Stimulated activated effector memory CD8-positive, alpha-beta T cell treated with anti-CD3 and anti-CD28 coated beads, Interleukin-12 subunit alpha, Interleukin-12 subunit beta, amount 100 ng/mL, for 72 hours (primary cell): Measurements from ENCODE around the gene AURKB.

Experiments used
- ATAC-seq: fragments of 150-1000 bp; cut with Tn5 transposase; 2 replicates; pipeline ENCODE4 v1.10.0; 2021
- DNase-seq, 2 donors: peaks; one replicate each; pipeline ENCODE4 v3.0.0; 2021 to 2022; ENCODE audit warnings: low spot score in 2 of 2
- H3K27ac Mint-ChIP-seq: one replicate; pipeline ENCODE4 v1.8.0; 2022; ENCODE audit warnings: mild to moderate bottlenecking, mixed read lengths
- H3K36me3 Mint-ChIP-seq: one replicate; pipeline ENCODE4 v1.8.0; 2022; ENCODE audit warnings: mild to moderate bottlenecking, mixed read lengths
- H3K4me1 Mint-ChIP-seq: one replicate; pipeline ENCODE4 v1.8.0; 2022; ENCODE audit warnings: mixed read lengths
- H3K4me3 Mint-ChIP-seq: one replicate; pipeline ENCODE4 v1.8.0; 2022; ENCODE audit warnings: mild to moderate bottlenecking, mixed read lengths
- H3K9me3 Mint-ChIP-seq: one replicate; pipeline ENCODE4 v1.8.0; 2022; ENCODE audit warnings: mixed read lengths

The AURKB gene

DNA sequence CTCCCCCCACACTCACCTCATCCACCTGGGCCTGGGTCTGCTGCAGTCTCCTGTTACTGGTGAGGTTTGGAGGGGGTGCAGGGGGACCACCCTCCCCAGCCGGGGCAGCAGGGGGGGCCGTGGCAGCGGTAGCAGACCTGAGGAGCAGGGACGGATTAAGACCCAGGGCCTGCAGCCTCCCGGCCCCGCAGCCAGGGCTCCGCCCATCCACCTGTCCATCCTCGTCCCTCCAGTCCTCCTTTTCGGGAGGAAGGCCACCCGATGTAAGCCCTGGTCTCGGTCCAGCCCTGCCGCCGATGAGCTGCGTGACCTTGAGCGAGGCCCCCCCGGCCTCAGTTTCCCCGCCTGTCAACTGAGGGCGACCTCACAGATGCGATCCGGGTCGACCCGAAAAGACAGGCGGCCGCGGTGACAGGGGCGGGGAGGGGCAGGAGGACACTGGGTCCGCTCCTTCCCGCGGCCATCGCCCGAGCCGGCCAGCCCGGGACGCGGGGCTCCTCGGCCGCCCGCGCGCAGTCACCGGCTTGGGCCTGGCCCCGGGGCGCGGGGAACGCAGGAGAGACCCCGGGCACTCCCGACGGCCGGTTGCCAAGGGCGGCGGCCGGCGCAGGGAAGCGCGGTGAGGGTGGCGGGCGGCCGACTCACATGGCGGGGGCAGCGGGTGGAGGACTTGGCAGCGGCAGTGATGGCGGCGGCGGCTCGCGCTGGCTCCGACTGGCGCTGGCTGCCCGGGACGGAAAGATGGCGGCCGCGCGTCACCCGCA, 48.0 kb downstream of the AURKB start, which contains the start of gene VAMP2:
Gene VAMP2, minus strand, starts transcription at position 716 of the 764 bp plus-strand sequence. Its CDS starts 69 bp downstream, at position 647.
- no peaks in the 10 kb centered on the region for H3K9me3 Mint-ChIP-seq
- ATAC-seq: peak; percentile 73
- peak within 1 kb of the TSS; percentile 98 for H3K27ac Mint-ChIP-seq
- H3K4me3 Mint-ChIP-seq: peak within 1 kb of the TSS; percentile 81
- H3K36me3 Mint-ChIP-seq: peaks cover 52% of the 10 kb centered on the region
- DNase-seq: peak; percentile 86 to 90
- H3K4me1 Mint-ChIP-seq: peaks cover 61% of the 10 kb centered on the region

DNA sequence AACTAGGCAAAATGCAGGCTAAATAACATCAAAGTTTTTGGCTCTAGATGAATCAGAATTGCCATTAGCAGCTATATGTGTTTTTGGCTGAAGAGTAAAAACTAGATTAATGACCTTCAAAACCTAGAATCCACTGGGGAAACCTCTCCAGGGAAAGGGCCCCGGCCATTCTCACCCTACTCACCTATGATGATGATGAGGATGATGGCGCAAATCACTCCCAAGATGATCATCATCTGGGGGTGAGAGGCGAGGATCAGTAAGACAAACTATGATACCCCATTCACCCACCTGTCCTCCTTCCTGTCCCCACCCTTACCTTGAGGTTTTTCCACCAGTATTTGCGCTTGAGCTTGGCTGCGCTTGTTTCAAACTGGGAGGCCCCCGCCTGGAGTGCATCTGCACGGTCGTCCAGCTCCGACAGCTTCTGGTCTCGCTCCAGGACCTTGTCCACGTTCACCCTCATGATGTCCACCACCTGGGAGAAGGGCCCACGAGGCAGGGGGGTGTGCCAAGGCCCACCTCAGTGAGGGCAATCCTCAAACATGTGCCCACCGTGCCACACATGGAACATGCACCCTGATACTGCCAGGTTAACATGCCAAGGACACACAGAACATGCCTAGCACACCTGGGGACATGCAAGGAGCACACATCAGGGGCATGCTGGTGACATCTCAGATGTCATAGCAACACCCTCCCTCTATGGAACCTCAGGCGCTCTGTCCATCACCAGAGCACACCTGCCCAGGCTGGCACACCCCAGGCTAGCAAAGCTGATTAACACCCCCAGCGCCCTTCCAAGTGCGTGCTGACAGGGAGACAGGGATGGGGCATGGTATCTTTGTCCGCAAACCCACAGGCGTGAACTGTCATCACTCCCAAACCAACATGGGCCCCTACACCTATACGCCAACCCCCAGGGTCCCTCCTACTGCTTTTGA, 48.8 kb downstream of the AURKB start:
- peaks cover 61% of the 10 kb centered on the region for H3K4me1 Mint-ChIP-seq
- peak overlapping the region; percentile 81 for H3K4me3 Mint-ChIP-seq
- ATAC-seq (no peak), DNase-seq (peak in 1 of 2 donors; percentile 48)
- peak overlapping the region; percentile 98 for H3K27ac Mint-ChIP-seq
- no peaks in the 10 kb centered on the region for H3K9me3 Mint-ChIP-seq
- peaks cover 52% of the 10 kb centered on the region for H3K36me3 Mint-ChIP-seq

DNA sequence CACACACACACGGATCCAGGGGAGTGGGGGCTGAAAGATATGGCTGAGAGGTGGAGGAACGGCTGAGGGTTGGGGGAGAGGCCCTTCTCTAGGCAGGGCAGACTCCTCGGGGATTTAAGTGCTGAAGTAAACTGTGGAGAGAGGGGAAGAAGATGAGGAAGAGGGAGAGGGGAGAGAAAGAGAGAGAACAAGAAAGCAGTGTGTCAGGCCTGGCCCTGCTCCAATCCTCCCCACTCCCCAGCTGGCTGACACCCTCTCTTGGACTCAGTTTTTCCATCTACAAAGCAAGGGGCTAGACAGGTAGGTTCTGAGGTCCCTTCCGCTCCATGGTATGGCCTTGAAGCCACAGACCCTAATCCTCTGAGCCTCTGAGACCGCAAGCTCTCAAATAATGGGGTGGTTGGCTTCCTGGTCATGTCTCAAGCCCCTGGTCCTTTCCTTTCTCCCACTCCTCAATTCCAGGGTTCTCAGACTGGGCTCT, 49.6 kb downstream of the AURKB start:
- no peak for ATAC-seq
- Mint-ChIP-seq H3K4me3 (peak overlapping the region; percentile 81), H3K9me3 (no peaks in the 10 kb centered on the region), H3K4me1 (peaks cover 61% of the 10 kb centered on the region), H3K27ac (peak overlapping the region; percentile 98), H3K36me3 (peaks cover 52% of the 10 kb centered on the region)
- peak in 1 of 2 donors; percentile 50 for DNase-seq

DNA sequence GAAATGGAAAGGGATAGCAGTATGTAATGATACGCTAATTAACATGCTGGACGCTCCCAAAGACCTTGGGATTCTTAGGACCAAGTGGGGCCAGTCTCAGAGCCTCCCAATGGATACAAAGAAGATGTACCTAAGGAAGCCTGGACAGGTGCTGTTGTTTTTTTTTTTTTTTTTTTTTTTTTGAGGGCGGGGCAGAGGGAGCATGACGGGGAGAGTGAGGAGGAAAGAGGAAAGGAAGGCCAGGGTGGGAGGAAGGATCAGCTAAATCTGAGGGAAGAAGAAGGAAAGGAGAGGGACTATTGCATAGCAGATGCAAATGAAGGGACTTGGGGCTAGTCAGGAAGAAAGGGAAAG, 50.2 kb downstream of the AURKB start:
- no peak for ATAC-seq
- no peaks in the 10 kb centered on the region for H3K9me3 Mint-ChIP-seq
- H3K36me3 Mint-ChIP-seq: peaks cover 52% of the 10 kb centered on the region
- H3K27ac Mint-ChIP-seq: peak overlapping the region; percentile 98
- H3K4me3 Mint-ChIP-seq: peak overlapping the region; percentile 81
- H3K4me1 Mint-ChIP-seq: peaks cover 61% of the 10 kb centered on the region
- DNase-seq: no peak

DNA sequence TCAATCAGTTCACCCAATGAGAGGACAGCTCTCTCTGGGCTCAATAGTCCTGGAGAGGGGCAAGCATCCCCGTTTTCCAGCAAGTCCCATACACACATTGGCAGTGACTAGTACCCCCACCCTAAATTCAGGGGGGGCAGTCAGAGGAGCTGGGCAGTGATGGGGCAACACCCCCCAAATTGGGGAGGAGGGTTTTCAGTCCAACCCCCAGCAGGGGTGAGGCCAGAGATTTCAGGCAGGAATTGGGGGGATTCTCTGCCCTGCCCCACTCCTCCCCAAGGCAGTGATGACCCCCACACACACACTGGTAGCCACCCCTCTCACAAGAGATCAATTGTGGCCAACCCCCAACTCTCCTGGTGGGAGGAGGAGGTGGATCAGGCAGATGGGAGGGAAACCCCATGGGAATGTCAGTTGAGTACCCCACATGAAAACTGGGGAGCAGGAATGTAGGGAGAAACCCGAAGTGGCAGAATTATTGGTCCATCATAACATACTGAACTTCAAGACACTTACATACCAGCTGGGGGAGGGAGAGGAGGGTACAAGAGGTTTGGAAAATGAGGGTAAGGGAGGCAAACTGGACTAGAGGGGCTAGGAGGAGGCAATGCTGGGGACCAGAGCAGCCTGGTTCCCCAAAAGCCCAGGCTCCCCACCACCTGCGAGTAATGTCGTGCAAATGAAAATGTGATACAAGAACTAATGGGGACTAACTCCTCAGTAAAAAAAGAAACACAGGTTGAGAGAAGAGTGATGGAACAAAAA, 50.7 kb downstream of the AURKB start:
- no peak for DNase-seq
- H3K27ac Mint-ChIP-seq: peak overlapping the region; percentile 98
- H3K4me3 Mint-ChIP-seq: peak overlapping the region; percentile 81
- no peak for ATAC-seq
- peaks cover 55% of the 10 kb centered on the region for H3K4me1 Mint-ChIP-seq
- no peaks in the 10 kb centered on the region for H3K9me3 Mint-ChIP-seq
- peaks cover 52% of the 10 kb centered on the region for H3K36me3 Mint-ChIP-seq

DNA sequence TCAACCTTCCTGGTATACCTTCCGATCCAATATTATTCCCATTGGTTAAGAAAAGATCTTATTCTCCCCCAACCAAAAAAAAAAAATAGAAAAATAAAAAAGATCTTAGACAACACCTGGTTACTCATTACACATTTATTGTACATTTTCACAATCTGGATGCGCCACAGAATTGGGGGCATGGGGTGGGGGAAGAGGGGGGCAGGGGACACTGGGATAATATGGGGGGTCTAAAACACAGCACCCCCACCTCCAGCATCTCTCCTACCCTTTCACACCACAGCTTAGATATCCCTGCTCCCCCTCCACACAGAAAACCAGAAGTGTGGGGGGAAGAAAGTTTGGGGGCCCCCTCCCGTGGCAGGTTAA, 51.4 kb downstream of the AURKB start:
- Mint-ChIP-seq H3K4me1 (peaks cover 49% of the 10 kb centered on the region), H3K27ac (peak overlapping the region; percentile 88), H3K4me3 (peak overlapping the region; percentile 81), H3K9me3 (no peaks in the 10 kb centered on the region), H3K36me3 (peaks cover 52% of the 10 kb centered on the region)
- DNase-seq (no peak), ATAC-seq (no peak)

DNA sequence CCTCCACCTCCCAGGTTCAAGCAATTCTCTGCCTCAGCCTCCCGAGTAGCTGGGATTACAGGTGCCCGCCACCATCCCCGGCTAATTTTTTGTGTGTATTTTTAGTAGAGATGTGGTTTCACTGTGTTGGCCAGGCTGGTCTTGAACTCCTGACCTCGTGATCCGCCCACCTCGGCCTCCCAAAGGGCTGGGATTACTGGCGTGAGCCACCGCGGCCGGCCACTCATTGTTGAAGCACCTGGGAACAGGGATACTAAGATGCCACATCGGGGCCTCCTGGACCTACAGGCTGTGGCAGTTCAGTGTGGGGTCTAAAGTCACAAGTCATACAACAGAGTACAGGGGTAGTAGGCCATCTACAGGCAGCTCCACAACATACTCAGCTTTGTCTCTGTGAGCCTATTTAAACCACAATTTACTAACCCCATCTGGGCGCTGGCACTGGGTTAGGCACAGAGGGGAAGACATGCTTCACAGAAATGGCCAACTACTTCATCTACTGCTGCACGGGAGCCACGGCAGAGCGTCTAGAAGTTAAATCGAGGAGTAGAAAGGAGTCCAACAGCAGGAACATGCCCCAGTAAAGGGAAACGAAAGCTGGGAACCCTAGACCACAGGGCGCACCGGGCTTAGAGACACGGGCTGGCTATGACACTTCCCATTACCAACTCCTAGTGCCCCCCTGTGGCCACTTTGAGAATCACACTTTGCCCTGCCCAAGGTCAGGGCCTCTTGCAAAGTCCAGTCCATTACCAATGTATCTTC, 51.9 kb downstream of the AURKB start:
- DNase-seq (peak; percentile 87 to 95), ATAC-seq (peak; percentile 6)
- Mint-ChIP-seq H3K4me3 (peak overlapping the region; percentile 81), H3K4me1 (peaks cover 43% of the 10 kb centered on the region), H3K9me3 (no peaks in the 10 kb centered on the region), H3K36me3 (peaks cover 52% of the 10 kb centered on the region), H3K27ac (peak overlapping the region; percentile 88)

DNA sequence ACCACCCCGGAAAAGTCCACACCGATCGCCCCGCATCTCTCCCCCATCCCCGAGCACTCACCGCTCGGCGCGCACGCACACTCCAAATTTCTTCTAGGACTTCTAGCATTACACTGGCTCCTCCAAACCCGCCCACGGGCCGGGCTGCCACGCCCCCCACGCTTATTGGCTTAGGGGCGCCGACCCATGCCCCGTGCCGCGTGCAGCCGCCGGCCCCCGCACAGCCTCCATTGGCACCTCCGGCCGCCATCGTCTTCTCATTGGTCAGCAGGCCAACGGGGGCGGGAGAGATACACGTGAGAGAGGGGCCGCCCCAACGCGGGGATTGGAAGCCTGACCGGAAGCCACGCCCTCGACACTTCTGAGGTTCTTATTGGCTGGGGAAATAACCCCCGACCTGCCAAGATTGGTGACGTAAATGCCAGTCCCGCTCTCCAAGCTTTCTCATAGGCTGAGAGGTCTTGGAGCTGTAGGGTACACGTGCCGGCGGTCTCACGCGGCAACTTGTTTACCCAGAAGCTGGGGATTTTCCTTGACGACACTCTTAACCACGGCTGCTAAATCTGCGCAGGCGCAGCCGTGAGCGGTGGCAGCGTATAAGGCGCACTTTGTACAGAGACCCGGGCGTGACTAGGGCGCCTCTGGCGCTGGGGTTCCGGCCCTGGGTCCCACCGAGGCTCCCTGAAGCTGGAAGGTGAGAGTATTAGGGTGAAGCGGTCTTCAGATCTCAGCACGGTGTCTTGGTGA, 54.0 kb downstream of the AURKB start:
- no peak overlapping the region for H3K27ac Mint-ChIP-seq
- H3K36me3 Mint-ChIP-seq: peaks cover 37% of the 10 kb centered on the region
- no peak overlapping the region for H3K4me3 Mint-ChIP-seq
- H3K4me1 Mint-ChIP-seq: peaks cover 38% of the 10 kb centered on the region
- no peaks in the 10 kb centered on the region for H3K9me3 Mint-ChIP-seq
- ATAC-seq: peak; percentile 85
- peak; percentile 98 to 100 for DNase-seq

DNA sequence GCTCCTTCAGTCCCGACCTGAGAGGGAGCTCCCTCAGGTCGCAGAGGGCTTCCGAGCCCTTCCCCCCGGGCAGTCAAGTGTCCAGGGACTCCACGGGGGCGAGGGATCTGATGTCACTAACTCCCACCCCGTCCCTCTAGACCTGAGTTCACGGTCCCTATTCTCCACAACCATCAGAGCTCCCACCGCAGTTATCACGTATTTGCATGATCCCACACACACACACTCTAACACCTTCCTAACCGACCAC, 54.5 kb downstream of the AURKB start:
- no peak overlapping the region for H3K4me3 Mint-ChIP-seq
- DNase-seq (no peak), ATAC-seq (no peak)
- H3K9me3 Mint-ChIP-seq: no peaks in the 10 kb centered on the region
- H3K4me1 Mint-ChIP-seq: peaks cover 35% of the 10 kb centered on the region
- no peak overlapping the region for H3K27ac Mint-ChIP-seq
- H3K36me3 Mint-ChIP-seq: peaks cover 32% of the 10 kb centered on the region

DNA sequence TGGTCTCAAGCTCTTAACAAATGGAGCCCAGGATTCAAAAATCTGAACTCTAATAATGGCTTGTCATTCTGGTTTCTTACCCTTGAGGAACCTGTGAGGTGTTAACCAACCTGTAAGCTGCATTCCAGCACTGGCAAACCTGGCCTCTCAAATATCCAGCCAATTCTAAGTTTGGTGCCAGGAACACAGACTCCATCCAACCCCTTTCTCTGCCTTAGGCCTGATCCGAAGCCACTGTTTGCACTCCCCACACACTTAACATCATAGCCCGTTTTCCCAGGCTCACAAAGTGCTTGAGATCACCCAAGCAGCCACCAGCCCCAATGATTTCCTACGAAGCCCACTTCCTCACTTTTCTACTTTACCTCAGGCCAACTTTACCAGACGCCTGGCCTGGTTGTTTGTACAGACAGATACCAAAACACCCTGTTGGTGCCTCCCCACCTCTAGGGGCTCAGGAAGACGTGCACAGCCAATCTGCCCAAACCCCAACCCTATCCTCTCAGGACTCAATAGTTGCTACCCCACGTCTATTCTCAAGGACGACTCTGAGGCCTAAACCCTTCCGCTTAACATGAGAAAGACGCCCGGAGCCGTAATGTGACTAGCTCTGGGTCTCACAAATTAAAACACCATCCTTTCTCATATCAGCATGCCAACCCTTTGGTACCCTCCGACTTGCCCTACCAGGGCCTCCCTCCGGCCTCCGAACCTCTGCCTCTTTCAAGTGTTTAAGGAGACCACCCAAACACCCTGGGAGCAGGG, 55.0 kb downstream of the AURKB start:
- H3K36me3 Mint-ChIP-seq: peaks cover 27% of the 10 kb centered on the region
- no peaks in the 10 kb centered on the region for H3K9me3 Mint-ChIP-seq
- ATAC-seq (no peak), DNase-seq (no peak)
- H3K4me3 Mint-ChIP-seq: no peak overlapping the region
- no peak overlapping the region for H3K27ac Mint-ChIP-seq
- peaks cover 30% of the 10 kb centered on the region for H3K4me1 Mint-ChIP-seq
